ENCODE results near the gene NPY4R.
"Not testable (repeated sequence)": the region's sequence is repeated elsewhere in the genome, so short reads cannot be mapped to it uniquely, and the experiment has no call there.

NPY4R gene

GRCh38 chr10:46491364-46492114, 25.8 kb upstream of the NPY4R start:
- H3K36me3 ChIP-seq (ENCODE audit: control insufficient read depth, insufficient read depth, low read length, severe bottlenecking); H3K4me3 ChIP-seq (ENCODE audit: low read length); DNase-seq (ENCODE audit: low read depth); H3K9me3 ChIP-seq (ENCODE audit: control insufficient read depth, low read length); H3K27me3 ChIP-seq (replicated peaks; ENCODE audit: control insufficient read depth, insufficient read depth, low read length); H3K4me1 ChIP-seq (ENCODE audit: control insufficient read depth, insufficient read depth, low read length); H3K9ac ChIP-seq (ENCODE audit: low read length): not testable (repeated sequence)

GRCh38 chr10:46490285-46490684, 24.5 kb upstream of the NPY4R start:
- H3K36me3 ChIP-seq (ENCODE audit: control insufficient read depth, insufficient read depth, low read length, severe bottlenecking); H3K27me3 ChIP-seq (replicated peaks; ENCODE audit: control insufficient read depth, insufficient read depth, low read length); DNase-seq (ENCODE audit: low read depth); H3K4me3 ChIP-seq (ENCODE audit: low read length); H3K9ac ChIP-seq (ENCODE audit: low read length); H3K9me3 ChIP-seq (ENCODE audit: control insufficient read depth, low read length); H3K4me1 ChIP-seq (ENCODE audit: control insufficient read depth, insufficient read depth, low read length): not testable (repeated sequence)

DNA sequence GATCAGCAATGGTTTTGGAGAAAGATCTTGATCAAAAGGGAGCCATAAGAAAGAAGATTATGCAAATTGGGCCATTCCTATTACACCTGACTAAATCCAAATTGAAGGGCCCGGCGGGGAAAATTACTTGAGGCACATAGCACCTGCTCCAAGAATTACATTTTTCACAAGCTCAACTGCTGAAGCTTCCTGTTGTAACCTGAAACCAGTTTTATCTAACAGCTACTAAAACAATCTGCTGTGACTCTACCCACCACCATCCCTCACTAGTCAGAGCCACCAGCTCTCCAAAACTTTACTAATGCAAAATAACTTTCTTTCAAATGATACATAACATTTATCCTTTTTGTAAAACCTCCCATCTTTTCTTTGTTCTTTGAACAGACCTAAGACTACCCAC, 20.7 kb upstream of the NPY4R start:
- H3K9me3 ChIP-seq (ENCODE audit: control insufficient read depth, low read length); H3K36me3 ChIP-seq (ENCODE audit: control insufficient read depth, insufficient read depth, low read length, severe bottlenecking); H3K9ac ChIP-seq (ENCODE audit: low read length); H3K4me3 ChIP-seq (ENCODE audit: low read length); DNase-seq (ENCODE audit: low read depth); H3K27me3 ChIP-seq (replicated peaks; ENCODE audit: control insufficient read depth, insufficient read depth, low read length); H3K4me1 ChIP-seq (ENCODE audit: control insufficient read depth, insufficient read depth, low read length): not testable (repeated sequence)

DNA sequence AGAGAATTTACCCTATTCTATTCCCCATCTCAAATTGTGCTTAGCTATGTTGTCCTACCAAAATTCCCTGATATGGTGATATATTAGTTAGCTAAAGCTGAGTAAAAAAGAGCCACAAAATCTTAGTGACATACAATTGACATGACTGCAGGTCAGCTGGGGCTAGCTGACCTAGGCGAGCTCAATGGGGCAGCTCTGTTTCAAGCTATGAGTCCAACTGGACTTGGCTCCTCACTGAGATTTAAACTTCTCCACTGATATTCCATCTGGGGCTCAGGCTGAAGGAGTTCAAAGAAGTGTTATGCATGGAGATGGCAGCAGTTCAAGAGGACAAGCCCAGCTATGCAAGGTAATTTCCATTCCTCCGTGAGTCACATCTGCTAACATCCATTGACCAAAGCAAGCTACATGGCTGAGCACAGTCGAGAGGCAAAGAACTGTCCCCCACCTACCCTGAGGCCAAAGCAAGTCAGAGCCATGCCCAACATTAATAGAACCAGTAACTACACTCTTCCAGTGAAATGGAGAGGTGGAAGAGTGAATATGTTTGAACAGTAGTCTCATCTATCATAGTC, 9.1 kb upstream of the NPY4R start:
- not testable (repeated sequence) for H3K9ac ChIP-seq (ENCODE audit: low read length); H3K4me1 ChIP-seq (ENCODE audit: control insufficient read depth, insufficient read depth, low read length); H3K27me3 ChIP-seq (replicated peaks; ENCODE audit: control insufficient read depth, insufficient read depth, low read length); H3K36me3 ChIP-seq (ENCODE audit: control insufficient read depth, insufficient read depth, low read length, severe bottlenecking); H3K4me3 ChIP-seq (ENCODE audit: low read length); H3K9me3 ChIP-seq (ENCODE audit: control insufficient read depth, low read length); DNase-seq (ENCODE audit: low read depth)

DNA sequence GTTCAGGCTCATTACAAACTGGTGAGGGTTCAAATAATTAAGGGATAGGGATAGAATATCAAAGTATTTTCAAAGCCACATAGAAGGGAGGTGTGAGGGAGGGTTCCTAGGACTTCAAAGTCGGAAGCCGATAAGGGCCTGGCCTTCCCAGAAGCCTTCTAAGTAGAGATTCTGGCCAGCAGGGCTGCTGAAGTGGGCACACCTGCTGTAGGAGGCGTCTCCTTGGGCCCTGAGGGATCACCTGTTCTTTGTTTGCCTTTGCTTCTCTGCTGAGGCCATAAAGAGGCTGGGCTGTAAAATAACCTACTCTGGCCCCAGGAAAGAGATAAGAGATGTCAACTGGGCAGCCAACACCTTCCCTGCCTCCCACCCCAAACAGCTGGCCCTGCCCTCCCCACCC, 8.0 kb upstream of the NPY4R start:
- not testable (repeated sequence) for H3K4me1 ChIP-seq (ENCODE audit: control insufficient read depth, insufficient read depth, low read length); H3K36me3 ChIP-seq (ENCODE audit: control insufficient read depth, insufficient read depth, low read length, severe bottlenecking); DNase-seq (ENCODE audit: low read depth); H3K27me3 ChIP-seq (replicated peaks; ENCODE audit: control insufficient read depth, insufficient read depth, low read length); H3K4me3 ChIP-seq (ENCODE audit: low read length); H3K9ac ChIP-seq (ENCODE audit: low read length); H3K9me3 ChIP-seq (ENCODE audit: control insufficient read depth, low read length)

- not testable (repeated sequence) for DNase-seq (ENCODE audit: low read depth); H3K36me3 ChIP-seq (ENCODE audit: control insufficient read depth, insufficient read depth, low read length, severe bottlenecking); H3K9me3 ChIP-seq (ENCODE audit: control insufficient read depth, low read length); H3K4me3 ChIP-seq (ENCODE audit: low read length); H3K4me1 ChIP-seq (ENCODE audit: control insufficient read depth, insufficient read depth, low read length); H3K9ac ChIP-seq (ENCODE audit: low read length); H3K27me3 ChIP-seq (replicated peaks; ENCODE audit: control insufficient read depth, insufficient read depth, low read length)
Observed at GRCh38 chr10:46470134-46470533, 4.4 kb upstream of the NPY4R start.

DNA sequence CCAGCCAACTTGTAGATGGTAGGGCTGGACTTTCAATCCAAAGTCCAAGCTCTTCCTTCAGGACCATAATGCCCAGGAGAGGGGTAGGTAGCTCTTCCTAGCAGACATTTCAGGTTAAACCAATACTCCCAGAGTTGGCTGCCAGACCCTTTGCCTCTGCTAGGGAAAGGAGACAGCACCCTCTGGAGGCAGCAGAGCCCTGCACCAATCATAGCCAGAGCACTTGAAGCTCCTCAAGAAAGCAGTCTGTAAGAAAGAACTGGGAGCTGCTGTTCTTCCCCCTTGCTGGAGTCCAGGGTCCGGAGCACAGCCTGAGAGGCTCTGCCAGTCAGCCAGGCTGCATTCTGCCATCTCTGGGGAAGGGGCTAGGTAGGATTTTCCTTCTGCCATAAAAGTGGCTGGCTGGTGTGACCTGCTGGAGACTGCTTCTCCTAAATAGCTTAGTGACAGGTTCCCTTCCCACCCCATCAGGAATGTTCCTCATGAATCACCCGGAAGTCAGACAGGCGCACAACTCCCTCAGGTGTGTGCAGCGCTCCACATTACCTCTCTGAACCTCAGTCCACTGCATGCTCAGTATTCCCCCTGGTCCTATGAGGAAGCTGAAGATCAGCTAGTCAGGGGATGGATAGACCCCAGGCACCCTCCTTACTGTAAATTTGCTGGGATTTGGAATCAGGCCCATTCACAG, 2.5 kb upstream of the NPY4R start:
- H3K9me3 ChIP-seq (ENCODE audit: control insufficient read depth, low read length); H3K4me3 ChIP-seq (ENCODE audit: low read length); H3K4me1 ChIP-seq (ENCODE audit: control insufficient read depth, insufficient read depth, low read length); DNase-seq (ENCODE audit: low read depth); H3K27me3 ChIP-seq (replicated peaks; ENCODE audit: control insufficient read depth, insufficient read depth, low read length); H3K36me3 ChIP-seq (ENCODE audit: control insufficient read depth, insufficient read depth, low read length, severe bottlenecking); H3K9ac ChIP-seq (ENCODE audit: low read length): not testable (repeated sequence)

DNA sequence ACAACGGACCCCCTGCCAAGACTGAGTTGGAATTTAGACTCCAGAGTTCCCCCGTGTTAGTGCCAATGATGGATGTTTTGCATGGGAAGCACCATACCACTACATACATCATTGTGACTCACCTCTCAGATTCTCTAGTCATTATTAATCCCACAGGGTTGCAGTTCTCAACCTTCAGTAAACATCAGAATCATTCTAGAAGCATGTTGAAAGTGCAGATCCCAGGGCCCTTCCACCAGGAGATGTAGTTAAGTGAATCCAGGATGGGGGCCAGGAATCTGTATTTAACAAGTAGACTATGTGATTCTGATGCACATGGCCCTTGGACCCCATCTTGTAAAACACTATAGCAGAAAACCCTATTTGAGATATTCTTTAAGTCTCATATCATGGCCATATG, 2.1 kb downstream of the NPY4R start:
- H3K9ac ChIP-seq (ENCODE audit: low read length); H3K4me1 ChIP-seq (ENCODE audit: control insufficient read depth, insufficient read depth, low read length); DNase-seq (ENCODE audit: low read depth); H3K4me3 ChIP-seq (ENCODE audit: low read length); H3K36me3 ChIP-seq (ENCODE audit: control insufficient read depth, insufficient read depth, low read length, severe bottlenecking); H3K27me3 ChIP-seq (replicated peaks; ENCODE audit: control insufficient read depth, insufficient read depth, low read length); H3K9me3 ChIP-seq (ENCODE audit: control insufficient read depth, low read length): not testable (repeated sequence)

GRCh38 chr10:46462276-46462675, 3.5 kb downstream of the NPY4R start:
- H3K9me3 ChIP-seq (ENCODE audit: control insufficient read depth, low read length); H3K9ac ChIP-seq (ENCODE audit: low read length); H3K4me3 ChIP-seq (ENCODE audit: low read length); H3K36me3 ChIP-seq (ENCODE audit: control insufficient read depth, insufficient read depth, low read length, severe bottlenecking); DNase-seq (ENCODE audit: low read depth); H3K27me3 ChIP-seq (replicated peaks; ENCODE audit: control insufficient read depth, insufficient read depth, low read length); H3K4me1 ChIP-seq (ENCODE audit: control insufficient read depth, insufficient read depth, low read length): not testable (repeated sequence)

GRCh38 chr10:46459579-46459978, 6.2 kb downstream of the NPY4R start:
- H3K4me1 ChIP-seq (ENCODE audit: control insufficient read depth, insufficient read depth, low read length); H3K4me3 ChIP-seq (ENCODE audit: low read length); H3K27me3 ChIP-seq (replicated peaks; ENCODE audit: control insufficient read depth, insufficient read depth, low read length); H3K9ac ChIP-seq (ENCODE audit: low read length); H3K36me3 ChIP-seq (ENCODE audit: control insufficient read depth, insufficient read depth, low read length, severe bottlenecking); H3K9me3 ChIP-seq (ENCODE audit: control insufficient read depth, low read length); DNase-seq (ENCODE audit: low read depth): not testable (repeated sequence)

DNA sequence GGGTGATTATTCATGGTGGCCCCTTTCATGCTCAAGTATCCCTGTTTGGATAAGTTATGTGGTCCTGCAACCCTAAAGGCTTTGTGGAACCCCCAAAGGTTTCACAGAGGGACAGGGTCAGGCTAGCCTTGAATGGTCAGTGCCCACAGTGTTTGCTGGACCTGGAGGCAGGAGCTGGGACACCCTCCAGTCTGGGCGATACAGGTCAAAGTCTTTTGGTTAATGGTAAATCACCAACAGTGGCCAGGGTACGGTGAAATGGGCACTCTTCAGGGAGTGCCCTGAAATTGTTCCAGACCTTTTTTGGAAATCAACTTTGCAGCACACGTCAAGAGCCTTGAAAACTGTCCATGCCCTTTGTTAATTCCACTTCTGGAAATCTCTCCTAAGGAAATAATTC, 8.7 kb downstream of the NPY4R start:
- not testable (repeated sequence) for H3K27me3 ChIP-seq (replicated peaks; ENCODE audit: control insufficient read depth, insufficient read depth, low read length); H3K36me3 ChIP-seq (ENCODE audit: control insufficient read depth, insufficient read depth, low read length, severe bottlenecking); H3K9ac ChIP-seq (ENCODE audit: low read length); H3K4me3 ChIP-seq (ENCODE audit: low read length); H3K4me1 ChIP-seq (ENCODE audit: control insufficient read depth, insufficient read depth, low read length); H3K9me3 ChIP-seq (ENCODE audit: control insufficient read depth, low read length); DNase-seq (ENCODE audit: low read depth)
